Measurements from ENCODE around the gene DSG3. TPM values are rescaled to one million over a fixed set of nuclear protein-coding genes. Genes with fewer than 3 reads are reported as not detected.

DSG3 gene
- total and polyA plus RNA-seq, 7 donors = under 0.01 to 1.1 TPM; not detected in 5

- no peaks in the 10 kb centered on the region for H3K4me1 ChIP-seq
- intact Hi-C loops (cut with DNase I) = no loop called here
- no peak for TF ChIP-seq POLR2AphosphoS5 (IDR thresholded peaks at IDR 0.05)
- TF ChIP-seq POLR2A (IDR thresholded peaks at IDR 0.05) = no peak
- no peak for TF ChIP-seq CTCF (IDR thresholded peaks at IDR 0.05)
- no peak for TF ChIP-seq EP300 (IDR thresholded peaks at IDR 0.05)
- H3K4me3 ChIP-seq = no peak overlapping the region
- H3K9me3 ChIP-seq = no peaks in the 10 kb centered on the region
- no peaks in the 10 kb centered on the region for H3K36me3 ChIP-seq
- DNase-seq = no peak
- no peaks in the 10 kb centered on the region for H3K27me3 ChIP-seq
- no peak overlapping the region for H3K27ac ChIP-seq
Observed at GRCh38 chr18:31445908-31446307, 1.6 kb upstream of the DSG3 start.

- intact Hi-C loops (cut with DNase I) = no loop called here
- Histone ChIP-seq H3K4me3 (no peak overlapping the region), H3K36me3 (no peaks in the 10 kb centered on the region), H3K9me3 (no peaks in the 10 kb centered on the region), H3K27me3 (no peaks in the 10 kb centered on the region), H3K4me1 (no peaks in the 10 kb centered on the region), H3K27ac (no peak overlapping the region)
- TF ChIP-seq POLR2A (IDR thresholded peaks at IDR 0.05) (no peak), CTCF (IDR thresholded peaks at IDR 0.05) (no peak), EP300 (IDR thresholded peaks at IDR 0.05) (no peak), POLR2AphosphoS5 (IDR thresholded peaks at IDR 0.05) (no peak)
- 89 to 92% methylated on average over 3 of the region's 3 CpGs for WGBS, 2 donors
- DNase-seq = no peak
Observed at GRCh38 chr18:31446854-31447253, 687 bp upstream of the DSG3 start.

- Histone ChIP-seq H3K9me3 (no peaks in the 10 kb centered on the region), H3K27ac (no peak overlapping the region), H3K36me3 (no peaks in the 10 kb centered on the region), H3K4me1 (no peaks in the 10 kb centered on the region), H3K27me3 (no peaks in the 10 kb centered on the region), H3K4me3 (no peak overlapping the region)
- intact Hi-C loops (cut with DNase I) = no loop called here
- DNase-seq = no peak
- no peak for TF ChIP-seq CTCF (IDR thresholded peaks at IDR 0.05)
- TF ChIP-seq EP300 (IDR thresholded peaks at IDR 0.05) = no peak
- TF ChIP-seq POLR2A (IDR thresholded peaks at IDR 0.05) = no peak
- no peak for TF ChIP-seq POLR2AphosphoS5 (IDR thresholded peaks at IDR 0.05)
Observed at GRCh38 chr18:31450409-31450808, 2.9 kb downstream of the DSG3 start.

GRCh38 chr18:31451625-31452024 is 4.1 kb downstream of the DSG3 start:
- DNase-seq = no peak
- intact Hi-C loops (cut with DNase I) = no loop called here
- WGBS, 2 donors = 85 to 92% methylated on average over 1 of the region's 1 CpG
- Histone ChIP-seq H3K4me1 (no peaks in the 10 kb centered on the region), H3K36me3 (no peaks in the 10 kb centered on the region), H3K4me3 (no peak overlapping the region), H3K27ac (no peak overlapping the region), H3K27me3 (no peaks in the 10 kb centered on the region), H3K9me3 (no peaks in the 10 kb centered on the region)
- TF ChIP-seq CTCF (IDR thresholded peaks at IDR 0.05) (no peak), POLR2A (IDR thresholded peaks at IDR 0.05) (no peak), POLR2AphosphoS5 (IDR thresholded peaks at IDR 0.05) (no peak), EP300 (IDR thresholded peaks at IDR 0.05) (no peak)

- Histone ChIP-seq H3K27me3 (no peaks in the 10 kb centered on the region), H3K4me3 (no peak overlapping the region), H3K4me1 (no peaks in the 10 kb centered on the region), H3K9me3 (no peaks in the 10 kb centered on the region), H3K27ac (no peak overlapping the region), H3K36me3 (no peaks in the 10 kb centered on the region)
- no peak for DNase-seq
- intact Hi-C loops (cut with DNase I) = no loop called here
- 75 to 91% methylated on average over 3 of the region's 3 CpGs for WGBS, 2 donors
- TF ChIP-seq EP300 (IDR thresholded peaks at IDR 0.05) (no peak), CTCF (IDR thresholded peaks at IDR 0.05) (no peak), POLR2AphosphoS5 (IDR thresholded peaks at IDR 0.05) (no peak), POLR2A (IDR thresholded peaks at IDR 0.05) (no peak)
Observed at GRCh38 chr18:31454066-31454708, 6.6 kb downstream of the DSG3 start.

Measured in sigmoid colon (tissue), 7 donors.